ENCODE measurements around the gene RNU6-8. TPM values are rescaled to one million over a fixed set of nuclear protein-coding genes. Genes with fewer than 3 reads are reported as not detected.

Gene RNU6-8
- polyA plus RNA-seq, 2 of the 4 experiments (the other 2 are of a cell fraction): not detected

DNA sequence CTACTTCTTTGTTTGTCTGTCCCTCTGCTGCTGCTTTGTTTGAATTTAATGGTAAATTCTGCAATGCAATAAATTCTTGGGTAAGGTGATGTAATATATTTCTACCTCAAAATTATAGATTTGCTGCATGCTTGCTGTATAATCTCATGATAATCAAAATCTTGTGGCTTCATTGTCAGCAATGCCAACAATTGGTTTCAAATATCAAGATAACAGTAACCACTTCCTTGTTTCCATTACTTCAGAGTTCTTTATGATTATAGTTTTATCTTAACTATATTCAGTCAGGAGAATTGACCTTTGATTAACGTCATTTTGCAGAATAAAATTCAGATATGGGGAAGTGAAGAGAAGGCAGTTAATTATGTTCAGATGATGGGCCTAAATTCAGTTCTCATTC lies 30.2 kb upstream of the RNU6-8 start:
- no peak overlapping the region for H3K4me2 ChIP-seq
- TF ChIP-seq, protein P1, sequence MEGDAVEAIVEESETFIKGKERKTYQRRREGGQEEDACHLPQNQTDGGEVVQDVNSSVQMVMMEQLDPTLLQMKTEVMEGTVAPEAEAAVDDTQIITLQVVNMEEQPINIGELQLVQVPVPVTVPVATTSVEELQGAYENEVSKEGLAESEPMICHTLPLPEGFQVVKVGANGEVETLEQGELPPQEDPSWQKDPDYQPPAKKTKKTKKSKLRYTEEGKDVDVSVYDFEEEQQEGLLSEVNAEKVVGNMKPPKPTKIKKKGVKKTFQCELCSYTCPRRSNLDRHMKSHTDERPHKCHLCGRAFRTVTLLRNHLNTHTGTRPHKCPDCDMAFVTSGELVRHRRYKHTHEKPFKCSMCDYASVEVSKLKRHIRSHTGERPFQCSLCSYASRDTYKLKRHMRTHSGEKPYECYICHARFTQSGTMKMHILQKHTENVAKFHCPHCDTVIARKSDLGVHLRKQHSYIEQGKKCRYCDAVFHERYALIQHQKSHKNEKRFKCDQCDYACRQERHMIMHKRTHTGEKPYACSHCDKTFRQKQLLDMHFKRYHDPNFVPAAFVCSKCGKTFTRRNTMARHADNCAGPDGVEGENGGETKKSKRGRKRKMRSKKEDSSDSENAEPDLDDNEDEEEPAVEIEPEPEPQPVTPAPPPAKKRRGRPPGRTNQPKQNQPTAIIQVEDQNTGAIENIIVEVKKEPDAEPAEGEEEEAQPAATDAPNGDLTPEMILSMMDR (IDR thresholded peaks at IDR 0.05): no peak
- TF ChIP-seq CEBPB (IDR thresholded peaks at IDR 0.05) (no peak), FOSL2 (IDR thresholded peaks at IDR 0.05) (no peak), FOSL2 (CRISPR knock-in tag; IDR thresholded peaks at IDR 0.05) (no peak), TP53 (CRISPR knock-in tag; IDR thresholded peaks at IDR 0.05) (no peak), EHF (CRISPR knock-in tag; IDR thresholded peaks at IDR 0.05) (no peak), USF2 (IDR thresholded peaks at IDR 0.05) (no peak), GATA3 (IDR thresholded peaks at IDR 0.05; ENCODE audit: borderline replicate concordance) (no peak), PHF8 (IDR thresholded peaks at IDR 0.05; ENCODE audit: borderline replicate concordance, low read depth) (no peak), HOXB13 (CRISPR knock-in tag; IDR thresholded peaks at IDR 0.05; ENCODE audit: low read depth) (no peak), JUN (IDR thresholded peaks at IDR 0.05) (no peak), KDM5A (IDR thresholded peaks at IDR 0.05) (no peak), HOXB5 (CRISPR knock-in tag; IDR thresholded peaks at IDR 0.05) (no peak), POLR2AphosphoS2 (conservative IDR thresholded peaks at IDR 0.05; ENCODE audit: low read length) (no peak)
- H3K4me3 ChIP-seq: no peak overlapping the region
- ChIA-PET CTCF (interaction anchor here (1.2 to 1.7 kb wide), 2 partner anchors 19 to 160 kb away, joined by 3 to 5 read pairs; no protein-coding TSS in a partner anchor), POLR2A (no interaction called here)
- WGBS (ENCODE audit: missing lambda C conversion rate): 80% methylated on average over 1 of the region's 1 CpG
- ATAC-seq (no peak), DNase-seq (ENCODE audit: low read depth in 1 of 2, low spot score in 1 of 2) (no peak), FAIRE-seq (no peak)
- H3K4me1 ChIP-seq: peaks cover 27% of the 10 kb centered on the region
- 0 out of 3 replicates have a peak, but pooled peaks cover 4% of the 10 kb centered on the region for H3K9me3 ChIP-seq
- no peak overlapping the region for H3K27ac ChIP-seq

DNA sequence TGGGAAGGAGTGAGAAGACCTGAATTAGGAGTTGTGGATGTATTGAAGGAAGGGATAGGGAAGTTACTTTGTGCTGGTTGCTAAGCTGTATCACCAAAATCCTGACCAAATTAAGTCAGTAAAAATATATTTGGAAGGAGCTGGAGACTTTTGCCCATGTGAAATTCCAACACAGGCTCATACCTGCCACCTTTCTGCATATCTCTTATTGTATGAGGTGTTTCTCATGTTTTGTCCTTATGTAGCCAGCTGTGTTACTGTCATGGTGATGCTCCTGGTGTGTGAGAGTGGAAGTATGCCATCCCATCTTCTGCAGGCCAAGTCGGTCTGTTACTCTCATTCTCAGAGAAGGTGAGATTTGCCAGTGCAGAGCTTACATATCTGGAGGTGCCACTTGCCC lies 29.4 kb upstream of the RNU6-8 start:
- TF ChIP-seq FOSB (CRISPR knock-in tag; IDR thresholded peaks at IDR 0.05) (no peak), TP53 (CRISPR knock-in tag; IDR thresholded peaks at IDR 0.05) (no peak), RNF2 (IDR thresholded peaks at IDR 0.05; ENCODE audit: borderline replicate concordance, low read depth) (no peak), ZNF302 (CRISPR knock-in tag; IDR thresholded peaks at IDR 0.05) (no peak), CBX8 (IDR thresholded peaks at IDR 0.05) (no peak), MAFK (IDR thresholded peaks at IDR 0.05; ENCODE audit: partially characterized antibody) (no peak), USF2 (IDR thresholded peaks at IDR 0.05) (no peak)
- DNase-seq (ENCODE audit: low read depth in 1 of 2, low spot score in 1 of 2) (no peak), ATAC-seq (no peak), FAIRE-seq (no peak)
- Histone ChIP-seq H3K4me2 (no peak overlapping the region), H3K9me3 (0 out of 3 replicates have a peak, but pooled peaks cover 4% of the 10 kb centered on the region), H3K4me3 (no peak overlapping the region), H3K27ac (no peak overlapping the region), H3K4me1 (peaks cover 27% of the 10 kb centered on the region)
- 50% methylated on average over 1 of the region's 1 CpG for WGBS (ENCODE audit: missing lambda C conversion rate)
- CTCF ChIA-PET: interaction anchor here (1.2 to 1.7 kb wide), 3 partner anchors 8 to 159 kb away, joined by 3 to 5 read pairs (median 4); no protein-coding TSS in a partner anchor
- POLR2A ChIA-PET: no interaction called here

- H3K9me3 ChIP-seq: 0 out of 3 replicates have a peak, but pooled peaks cover 4% of the 10 kb centered on the region
- ChIA-PET POLR2A (interaction anchor here (1.7 kb wide), 1 partner anchor 155 kb away, joined by 4 read pairs; no protein-coding TSS in a partner anchor), CTCF (interaction anchor here (1.0 to 1.5 kb wide), 6 partner anchors 16 to 305 kb away, joined by 3 to 4 read pairs (median 3); no protein-coding TSS in a partner anchor)
- DNase-seq (ENCODE audit: low read depth in 1 of 2, low spot score in 1 of 2) (peak; percentile 16 to 41), FAIRE-seq (no peak), ATAC-seq (peak; percentile 47 to 78; a peak in 5 of 6 replicates)
- H3K27ac ChIP-seq: peak overlapping the region; percentile 56 to 74
- TF ChIP-seq EHF (CRISPR knock-in tag; IDR thresholded peaks at IDR 0.05) (no peak), FOSL2 (IDR thresholded peaks at IDR 0.05) (no peak; the same call in 1 of the 2 replicates), FOSL2 (CRISPR knock-in tag; IDR thresholded peaks at IDR 0.05) (peak; percentile 13; the same call in 1 of the 2 replicates)
- H3K4me3 ChIP-seq: no peak overlapping the region
- 75% methylated on average over 2 of the region's 2 CpGs for WGBS (ENCODE audit: missing lambda C conversion rate)
- H3K4me2 ChIP-seq: peak overlapping the region; percentile 61
- peaks cover 27% of the 10 kb centered on the region for H3K4me1 ChIP-seq
Observed at GRCh38 chr14:32230695-32231280, 27.7 kb upstream of the RNU6-8 start.

All from A549 (cell line).